ENCODE data around the gene NDEL1.

- TF ChIP-seq CTCF (IDR thresholded peaks at IDR 0.05) (no peak), POLR2A (IDR thresholded peaks at IDR 0.05) (no peak)
Measured at GRCh38 chr17:8475781-8476180, 40.1 kb downstream of the NDEL1 start.
